Stimulated activated CD4-positive, alpha-beta T cell treated with anti-CD3 and anti-CD28 coated beads, Interleukin-4, amount 100 ng/mL, for 4 hours (primary cell): ENCODE results near the gene RMDN3.

Source experiments
- DNase-seq, 2 experiments: peaks; one replicate each; pipeline ENCODE4 v3.0.0-alpha.2; 2020

The RMDN3 gene

DNA sequence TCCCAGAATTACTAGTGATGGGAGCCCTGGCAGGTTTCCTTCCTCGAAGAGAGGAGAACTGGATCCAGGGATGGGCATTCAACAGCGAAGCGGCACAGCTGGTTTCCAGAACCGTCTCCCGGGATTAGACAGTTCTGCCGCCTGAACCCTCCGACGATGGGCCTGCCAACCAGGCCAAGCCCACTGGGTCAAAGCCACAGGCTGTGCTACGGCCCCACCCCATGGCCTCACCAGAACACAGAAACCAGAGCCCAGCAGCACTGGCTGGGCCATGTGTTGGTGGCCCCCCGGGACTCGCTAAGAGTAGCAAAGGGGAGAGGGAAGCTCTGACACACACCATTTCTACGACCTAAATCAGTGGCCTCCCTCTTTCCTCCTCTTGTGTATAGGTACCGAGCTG is 17.0 kb upstream of the RMDN3 start:
- DNase-seq = no peak

DNA sequence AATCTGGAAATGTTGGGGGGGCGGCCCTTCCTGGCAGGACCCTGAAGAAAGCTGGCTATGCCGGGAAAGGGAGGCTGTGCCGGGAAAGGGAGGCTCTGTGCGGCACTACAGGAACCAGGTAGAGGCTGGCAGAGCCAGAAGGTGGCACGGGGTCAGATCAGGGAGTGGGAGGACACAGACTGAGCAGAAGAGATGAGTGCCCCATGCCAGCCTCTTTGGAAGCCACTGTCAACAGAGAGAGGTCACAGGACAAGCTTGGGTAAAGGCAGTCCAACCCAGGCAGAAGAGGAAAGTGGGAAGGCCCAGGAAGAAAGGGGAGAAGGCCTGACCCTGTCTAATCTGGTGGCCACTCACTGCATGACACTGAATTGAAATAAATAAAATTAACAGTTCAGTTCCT is 16.2 kb upstream of the RMDN3 start:
- no peak for DNase-seq

DNA sequence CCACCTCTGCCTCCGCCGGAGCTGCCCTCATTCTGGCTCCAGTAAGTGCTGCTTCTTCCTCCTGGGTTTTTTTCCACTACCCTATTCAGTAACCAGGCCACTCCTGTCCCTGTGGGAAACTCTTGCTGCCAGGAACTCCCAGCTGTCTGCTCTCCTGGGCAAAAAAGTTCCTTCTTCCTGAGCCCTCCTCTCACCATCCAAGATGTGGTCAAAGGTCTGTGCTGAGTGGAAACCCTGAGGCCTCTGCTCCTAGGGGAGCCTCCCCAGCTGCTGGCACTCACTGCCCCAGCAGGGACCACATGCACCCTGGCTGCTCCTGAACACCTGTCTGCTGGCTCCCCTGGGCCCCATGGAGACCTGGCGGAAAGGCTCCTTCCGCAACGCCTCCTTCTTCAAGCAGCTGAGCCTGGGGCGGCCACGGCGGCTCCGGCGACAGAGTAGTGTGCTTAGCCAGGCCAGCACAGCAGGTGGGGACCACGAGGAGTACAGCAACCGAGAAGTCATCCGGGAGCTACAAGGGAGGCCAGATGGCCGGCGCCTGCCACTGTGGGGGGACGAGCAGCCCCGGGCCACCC is 15.2 kb upstream of the RMDN3 start:
- no peak for DNase-seq

DNA sequence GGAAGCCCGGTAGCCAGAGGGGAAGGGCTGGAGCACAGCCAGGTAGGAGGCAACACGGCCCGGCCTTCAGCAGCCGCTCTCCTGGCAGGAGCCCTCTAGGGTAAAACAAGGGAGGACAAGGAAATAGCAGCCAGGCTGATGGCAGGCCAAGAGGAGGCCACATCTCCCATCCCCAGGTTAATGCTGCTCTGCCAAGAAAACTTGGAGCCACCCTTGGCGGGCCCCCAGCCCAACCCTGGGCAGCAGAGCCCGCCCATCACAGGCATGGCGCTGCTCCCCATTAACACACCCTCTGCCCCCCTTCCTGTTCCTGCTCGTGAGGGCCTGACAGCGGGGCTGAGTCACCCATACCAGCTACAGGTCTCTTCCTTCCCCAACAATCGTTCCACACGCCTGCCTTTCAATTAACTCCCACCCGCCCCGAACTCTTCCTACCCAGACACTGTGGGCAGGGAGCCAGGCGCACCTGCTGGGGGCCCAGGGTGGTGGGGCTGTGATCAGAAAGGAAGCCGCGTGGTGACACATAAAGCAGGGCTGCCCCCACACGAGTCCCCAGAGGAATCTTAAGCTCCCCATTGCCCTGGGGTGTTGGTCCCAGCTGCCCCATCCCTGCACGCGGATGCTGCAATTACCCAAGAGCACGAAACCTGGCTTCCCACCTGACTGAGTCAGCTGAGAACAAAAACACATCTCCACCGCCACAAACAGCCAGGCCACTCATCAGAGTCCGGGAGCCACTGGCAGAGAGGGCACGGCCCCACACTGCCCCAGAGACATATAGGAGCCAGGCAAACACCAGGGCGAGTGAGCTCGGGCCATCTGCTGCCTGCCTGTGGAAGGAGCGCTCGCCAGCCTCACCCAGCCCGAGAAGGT is 14.5 kb upstream of the RMDN3 start, which contains the start of gene C15orf62:
Gene C15orf62, plus strand, starts transcription at position 707 of the 873 bp plus-strand sequence. CDS start 516 bp downstream, outside the sequence.
- DNase-seq = peak; percentile 67 to 90

DNA sequence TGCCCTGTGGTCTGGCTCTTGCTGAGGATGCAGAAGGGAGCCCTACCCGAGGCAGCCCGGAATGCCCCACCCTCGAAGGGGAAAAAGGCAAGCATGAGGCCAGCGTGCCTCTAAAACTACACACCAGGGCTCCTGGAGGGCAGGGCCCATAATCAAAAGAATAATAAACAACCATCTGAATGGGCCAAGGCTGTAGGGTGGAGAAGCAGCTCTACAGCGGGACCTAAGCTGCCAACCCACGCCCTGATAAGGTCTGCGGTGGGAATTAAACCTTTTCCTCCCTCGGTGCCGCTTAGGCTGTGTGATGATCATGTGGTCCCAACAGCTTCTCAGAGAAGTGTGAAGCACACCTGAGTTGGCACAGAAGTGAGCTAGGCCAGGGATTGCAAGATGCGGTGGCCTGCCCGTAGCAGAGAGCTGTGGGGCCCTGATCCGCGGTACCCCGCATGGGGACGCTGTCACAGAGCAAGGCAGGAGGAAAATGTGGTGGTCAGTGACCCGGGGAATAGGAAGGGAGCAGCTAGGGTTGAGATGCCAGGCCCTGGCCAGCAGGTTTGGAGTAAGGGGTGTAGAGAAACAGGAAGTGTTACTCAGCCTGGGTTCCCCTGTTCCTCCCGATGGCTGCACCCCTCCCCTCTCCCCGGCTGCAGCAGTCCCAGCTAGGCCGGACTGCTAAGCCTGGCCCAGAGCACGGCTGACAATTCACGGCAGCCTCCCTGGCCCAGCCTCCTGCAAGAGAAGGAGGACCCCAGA is 13.6 kb upstream of the RMDN3 start:
- no peak for DNase-seq

DNA sequence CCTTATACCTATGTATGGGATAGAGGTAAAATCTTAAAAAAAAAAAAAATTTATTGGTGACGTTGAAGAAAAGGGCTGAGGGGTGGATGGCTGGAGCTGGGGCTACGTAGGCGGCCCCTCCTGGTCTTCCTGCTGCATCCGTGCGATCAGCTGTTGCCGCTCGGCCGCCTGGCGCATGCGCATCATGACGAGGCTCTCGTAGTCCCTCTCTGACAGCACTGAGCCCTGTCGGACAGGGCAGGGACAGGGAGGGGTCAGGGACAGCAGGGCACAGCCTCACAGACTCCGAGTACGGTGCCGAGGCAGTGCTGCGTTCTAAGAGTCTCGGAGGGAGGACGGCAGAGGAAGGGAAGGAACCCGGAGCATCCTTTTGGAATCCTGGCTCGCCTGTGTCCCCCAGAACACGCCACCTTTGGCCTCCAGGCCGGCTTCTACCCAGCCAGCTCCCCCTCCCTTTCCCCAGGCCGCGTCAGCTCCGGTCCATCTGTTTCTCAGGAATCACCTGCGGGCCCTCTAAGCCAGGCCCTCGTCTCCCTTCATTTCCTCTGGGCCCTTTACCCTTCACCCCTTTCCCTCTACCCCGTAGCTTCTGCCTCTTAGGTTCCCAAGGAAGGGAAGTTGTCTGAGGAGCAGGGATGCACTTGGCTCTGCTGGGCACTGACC is 12.9 kb upstream of the RMDN3 start:
- no peak for DNase-seq

DNA sequence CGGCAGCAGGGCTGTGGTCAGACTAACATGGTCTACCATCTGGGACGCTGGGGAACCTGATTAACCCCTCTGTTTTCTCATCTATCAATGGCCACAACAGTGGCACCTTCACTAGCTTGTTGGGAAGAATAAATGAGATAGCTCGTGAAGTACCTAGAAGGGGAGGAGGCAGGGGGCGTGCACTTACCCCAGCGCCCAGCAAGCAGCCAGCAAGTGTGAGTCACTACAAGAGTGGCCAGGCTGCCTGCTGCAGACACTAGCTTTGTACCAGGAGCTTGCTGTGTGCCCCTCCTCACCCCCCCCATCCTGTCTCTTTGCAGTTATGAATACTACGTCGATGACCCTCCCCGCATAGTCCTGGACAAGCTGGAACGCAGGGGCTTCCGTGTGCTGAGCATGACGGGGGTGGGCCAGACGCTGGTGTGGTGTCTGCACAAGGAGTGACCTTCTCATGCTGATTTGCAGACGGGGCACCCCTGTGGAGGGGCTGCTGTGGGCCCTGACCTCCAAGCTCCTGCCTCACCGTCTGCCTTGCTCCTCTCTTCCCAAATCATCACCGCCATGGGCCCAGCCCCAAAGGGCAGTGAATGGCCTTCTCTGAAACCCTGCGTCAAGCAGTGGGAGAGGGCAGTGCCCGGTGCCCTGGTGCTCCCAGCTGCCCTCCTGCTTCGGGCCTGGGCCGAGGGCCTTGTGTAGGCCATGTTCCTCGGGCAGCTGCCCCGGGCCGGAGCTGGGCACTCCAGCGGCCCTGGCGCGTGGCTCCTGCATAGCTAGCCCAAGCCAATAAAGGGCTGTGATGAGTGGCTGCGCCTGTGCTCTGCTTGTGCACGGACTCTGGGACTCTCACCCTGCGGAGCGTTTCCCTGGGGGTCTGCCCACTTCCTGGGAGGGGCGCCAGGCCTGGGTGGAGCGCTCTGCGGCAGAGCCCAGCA is 12.1 kb upstream of the RMDN3 start:
- DNase-seq = no peak

DNA sequence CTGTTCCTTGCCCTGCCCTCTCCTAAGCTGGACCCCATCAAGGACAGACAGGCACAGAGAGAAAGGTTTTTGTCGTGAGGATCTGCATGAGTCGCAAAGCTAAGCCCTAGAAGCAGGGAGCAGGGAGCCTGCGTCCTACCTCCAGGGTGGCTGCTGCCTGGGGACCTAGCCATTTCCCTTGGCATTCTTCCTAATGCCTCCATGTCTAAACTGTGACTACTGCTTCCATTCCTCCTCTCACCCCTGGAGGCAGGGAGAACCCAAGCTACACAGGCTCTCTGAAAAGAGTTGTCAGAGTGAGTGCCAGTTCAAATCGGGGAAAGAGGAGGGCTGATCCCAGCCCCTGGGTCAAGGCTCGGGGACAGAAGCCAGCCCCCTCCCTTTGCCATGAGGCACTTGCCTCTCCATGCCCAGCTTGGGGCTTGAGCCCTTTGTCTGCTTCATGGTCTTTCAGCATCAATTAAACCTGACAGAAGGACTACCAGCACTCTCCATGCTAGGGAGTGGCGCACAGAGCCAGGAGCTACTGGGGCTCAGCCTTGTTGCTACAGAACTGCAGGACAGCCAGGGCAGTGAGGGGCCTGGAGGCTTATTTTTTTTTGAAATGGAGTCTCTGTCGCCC is 11.3 kb upstream of the RMDN3 start:
- no peak for DNase-seq

DNA sequence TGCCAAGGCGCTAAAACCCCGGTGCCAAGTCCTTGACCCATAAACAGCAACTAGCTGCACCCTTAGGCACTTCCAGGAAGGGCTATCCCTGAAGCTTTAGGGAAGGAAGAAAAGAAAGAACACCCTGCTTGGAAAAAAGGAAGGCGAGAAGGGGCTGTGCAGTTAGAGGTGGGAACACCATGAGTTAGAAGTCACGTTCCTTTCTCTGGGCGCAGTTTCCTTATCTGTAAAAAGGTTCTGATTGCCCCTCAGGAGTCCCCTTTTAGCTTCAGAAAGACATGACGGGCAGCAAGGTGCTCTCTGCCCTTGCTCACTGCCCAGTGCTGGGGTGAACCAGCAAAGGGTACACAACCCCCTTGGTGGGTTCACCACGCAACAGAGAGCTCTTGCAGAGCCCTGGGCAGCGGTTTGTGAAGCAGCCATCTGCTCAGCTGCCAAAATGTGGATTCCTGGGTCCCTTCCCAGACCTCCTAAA is 9.6 kb upstream of the RMDN3 start:
- DNase-seq = no peak

DNA sequence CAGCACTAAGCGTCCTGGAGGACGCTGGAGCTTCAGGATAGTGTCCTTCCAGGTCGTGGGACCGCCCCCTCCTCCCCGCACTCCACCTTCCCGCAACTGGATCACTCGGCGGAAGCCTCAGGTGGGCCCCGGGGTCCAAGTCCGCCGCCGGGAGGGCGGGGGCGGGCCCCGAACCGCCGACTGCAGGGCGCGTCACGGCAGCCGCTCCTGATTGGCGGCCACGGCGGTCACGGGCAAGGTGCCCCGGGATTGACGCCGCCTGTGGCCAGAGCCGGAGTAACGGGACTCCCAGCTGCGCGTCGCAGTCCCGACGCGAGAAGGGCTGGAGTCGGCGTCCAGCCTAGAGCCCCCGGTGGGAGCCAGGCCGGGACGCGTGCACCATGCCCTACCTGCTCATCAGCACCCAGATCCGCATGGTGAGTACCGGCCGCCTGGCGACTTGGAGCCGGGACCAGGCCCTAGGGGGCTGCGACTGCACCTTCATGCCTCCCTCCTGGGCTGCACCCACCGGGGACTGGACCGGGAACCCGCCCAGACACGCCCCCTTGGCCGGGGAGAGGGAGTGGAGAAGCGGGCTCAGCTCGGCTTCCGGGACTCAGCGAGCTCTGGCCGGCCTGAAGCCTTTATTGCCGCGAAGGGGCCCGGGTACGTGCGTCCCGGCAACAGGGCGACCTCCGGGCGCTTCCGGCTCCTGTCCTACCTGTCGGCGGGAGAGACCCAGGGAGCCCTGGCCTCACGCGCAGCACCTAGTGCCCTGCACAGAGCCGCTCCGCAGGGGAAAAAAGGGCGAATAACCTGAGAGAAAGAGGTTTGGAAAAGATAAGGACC is 9.0 kb upstream of the RMDN3 start, which contains the start of gene GCHFR:
Gene GCHFR, plus strand, starts transcription at position 268 of the 828 bp plus-strand sequence. Its CDS starts 113 bp downstream, at position 381.
- DNase-seq = peak; percentile 53 to 64

DNA sequence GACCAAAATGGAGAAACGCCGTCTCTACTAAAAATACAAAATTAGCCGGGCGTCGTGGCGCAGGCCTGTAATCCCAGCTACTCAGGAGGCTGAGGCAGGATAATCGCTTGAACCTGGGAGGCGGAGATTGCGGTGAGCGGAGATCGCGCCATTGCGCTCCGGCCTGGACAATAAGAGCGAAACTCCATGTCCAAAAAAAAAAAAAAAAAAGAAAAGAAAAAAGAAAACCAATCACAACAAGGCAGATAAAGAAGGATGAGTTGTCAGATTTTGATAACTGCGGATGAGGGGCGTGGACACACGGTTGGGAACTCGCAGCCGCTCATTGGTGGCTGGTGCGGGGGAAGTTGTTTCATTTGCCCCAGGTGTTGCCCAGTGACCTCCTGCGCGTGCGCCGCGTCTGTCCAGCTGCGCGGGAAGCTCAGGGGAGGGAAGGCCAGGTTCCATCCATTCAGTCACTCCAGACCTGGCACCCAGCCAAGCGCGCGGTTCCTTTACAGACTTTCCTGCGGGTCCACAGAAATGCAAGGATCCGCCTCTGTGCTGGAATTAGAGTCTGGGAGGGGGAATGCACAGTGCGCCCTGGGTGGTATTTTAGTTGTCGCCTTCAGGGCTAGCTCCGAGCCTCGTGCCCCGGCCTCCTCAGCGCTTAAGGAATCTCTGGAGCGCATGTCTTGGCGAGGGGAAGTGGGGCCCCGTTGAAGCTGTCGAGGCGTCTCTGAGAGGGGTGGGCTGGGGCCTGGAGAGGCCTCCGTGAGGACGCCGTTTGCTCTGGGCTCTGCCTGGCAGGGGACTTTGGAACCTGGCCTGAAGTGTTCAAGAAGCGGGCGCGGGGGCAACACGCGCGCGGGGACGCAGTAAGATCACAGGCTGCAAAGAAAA is 8.1 kb upstream of the RMDN3 start:
- peak in 1 of 2 experiments; percentile 47 for DNase-seq

DNA sequence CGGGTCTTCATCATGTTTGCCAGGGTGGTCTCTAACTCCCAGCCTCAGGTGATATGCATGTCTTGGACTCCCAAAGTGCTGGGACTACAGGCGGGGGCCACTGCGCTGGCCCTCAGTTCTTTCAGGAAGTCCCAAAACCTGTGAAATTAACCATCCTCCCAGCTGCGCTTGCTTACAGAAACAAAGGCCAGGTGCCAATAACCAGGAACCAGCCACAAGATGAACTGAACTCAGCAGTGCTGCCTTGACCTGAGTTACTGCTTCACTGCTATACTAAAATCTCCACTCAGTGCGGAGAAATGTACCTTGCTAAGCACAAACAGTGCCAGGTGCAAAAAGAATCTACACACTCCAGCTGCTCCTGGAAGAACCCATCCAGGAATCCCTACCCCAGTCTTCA is 4.9 kb upstream of the RMDN3 start:
- no peak for DNase-seq

DNA sequence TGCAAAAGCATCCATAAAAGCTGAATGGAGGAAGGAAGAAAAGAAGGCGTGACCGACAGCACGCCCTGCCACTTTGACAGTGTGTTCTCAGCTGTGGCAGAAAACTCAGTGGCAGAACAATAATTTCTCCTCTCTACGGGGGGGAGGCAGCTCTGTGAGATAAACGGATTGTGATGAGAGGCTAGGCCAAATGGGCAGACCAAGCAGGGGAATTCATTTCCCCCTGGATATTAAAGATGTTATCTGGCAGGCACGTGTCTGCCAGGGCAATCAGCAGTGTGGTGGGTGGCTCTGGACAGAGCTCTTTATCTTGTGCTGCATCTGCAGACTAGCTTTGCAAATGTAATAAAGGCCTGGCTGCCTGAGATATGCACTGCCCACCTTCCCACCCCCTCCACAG is 1.9 kb upstream of the RMDN3 start:
- no peak for DNase-seq

DNA sequence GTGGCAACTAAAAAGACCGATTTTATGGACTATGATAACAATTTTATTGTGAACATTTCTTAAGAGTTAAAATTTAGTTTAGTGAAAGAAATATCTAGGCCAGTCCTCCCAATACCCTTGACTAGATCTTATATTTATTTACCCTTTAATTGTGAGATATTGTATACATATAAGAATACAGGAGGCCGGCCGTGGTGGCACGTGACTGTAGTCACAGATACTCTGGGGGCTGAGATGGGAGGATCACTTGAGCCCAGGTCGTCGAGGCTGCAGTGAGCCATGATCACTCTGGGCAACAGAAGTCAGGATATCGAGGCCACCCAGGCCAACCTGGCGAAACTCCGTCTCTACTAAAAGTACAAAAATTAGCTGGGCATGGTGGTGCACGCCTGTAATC is 756 bp upstream of the RMDN3 start:
- DNase-seq = no peak

DNA sequence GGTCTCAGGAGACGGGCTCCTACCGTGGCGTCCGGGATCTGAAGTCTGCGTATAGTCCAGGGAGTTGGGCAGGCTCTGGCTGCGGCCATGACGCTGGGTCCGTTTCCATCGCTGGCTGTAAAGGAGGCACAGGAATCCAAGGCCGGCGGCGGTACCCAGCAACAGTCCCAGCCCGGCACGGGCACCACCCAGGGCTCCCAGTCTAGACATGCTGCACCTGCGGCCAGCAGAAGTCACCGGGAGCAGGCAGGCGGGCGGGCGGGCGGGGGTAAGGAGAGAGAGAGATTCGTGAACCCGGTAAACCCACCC is 526 bp downstream of the RMDN3 start:
- DNase-seq = no peak

DNA sequence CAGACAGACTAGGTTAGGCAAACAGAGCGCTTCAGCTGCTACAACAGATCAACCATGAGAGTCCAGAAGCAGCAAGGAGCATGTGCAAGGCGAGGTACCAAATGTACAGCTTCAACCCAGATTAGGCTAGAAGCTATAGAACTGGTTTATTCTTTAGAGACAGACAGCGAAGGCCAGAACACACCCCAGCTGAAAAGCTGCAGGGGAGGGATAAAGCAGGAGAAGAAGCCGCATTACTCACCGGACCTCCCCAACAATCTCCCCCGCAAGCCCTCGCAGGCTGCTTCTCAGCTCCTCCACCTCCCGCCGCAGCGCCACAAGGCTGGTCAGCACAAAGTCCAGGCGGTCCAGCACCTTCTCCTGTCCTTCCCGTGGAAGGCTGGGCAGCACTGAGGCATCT is 3.3 kb downstream of the RMDN3 start:
- DNase-seq = no peak

DNA sequence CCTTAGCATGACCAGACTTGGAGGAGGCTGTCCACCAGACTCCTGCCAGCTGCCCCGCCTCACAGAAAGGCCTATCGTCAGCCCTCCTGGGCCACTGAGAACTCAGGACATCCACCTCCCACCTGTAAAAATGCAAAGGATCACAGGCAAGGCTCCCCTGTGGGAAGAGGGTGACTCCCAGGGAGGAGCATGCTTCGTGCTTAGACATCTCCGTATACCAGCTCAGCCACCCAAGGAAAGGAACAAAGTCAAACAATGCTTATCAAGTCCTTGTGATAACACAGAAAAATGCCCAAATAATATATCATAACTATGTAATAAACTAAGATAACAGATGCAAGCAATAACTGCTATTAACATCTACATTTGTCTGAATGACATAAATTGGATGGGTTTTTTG is 4.2 kb downstream of the RMDN3 start:
- no peak for DNase-seq

DNA sequence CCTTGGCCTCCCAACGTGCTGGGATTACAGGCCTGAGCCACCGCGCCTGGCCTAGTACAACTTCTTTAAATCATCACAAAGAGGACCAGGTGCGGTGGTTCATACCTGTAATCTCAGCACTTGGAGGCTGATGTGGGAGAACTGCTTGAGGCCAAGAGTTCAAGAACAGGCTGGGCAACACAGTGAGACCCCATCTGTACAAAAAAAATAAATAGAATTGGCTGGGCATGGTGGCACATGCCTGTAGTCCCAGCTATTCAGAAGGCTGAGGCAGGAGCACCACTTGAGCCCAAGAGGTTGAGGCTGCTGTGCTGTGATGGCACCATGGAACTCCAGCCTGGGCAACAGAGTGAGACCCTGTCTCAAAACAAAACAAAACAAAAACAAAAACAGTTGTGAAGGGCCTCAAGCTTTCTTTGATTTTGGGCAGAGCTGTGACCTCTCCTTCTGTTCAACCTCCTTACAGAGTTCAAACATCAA is 5.9 kb downstream of the RMDN3 start:
- no peak for DNase-seq
